Subcutaneous abdominal adipose tissue (tissue), 5 donors: Measurements from ENCODE around the gene NAV2.

Experiments used
- H3K27ac ChIP-seq: one replicate; pipeline ENCODE4 v1.7.0; 2013; ENCODE audit warnings: low read depth, mild to moderate bottlenecking, inconsistent platforms, low read length, moderate library complexity
- H3K27me3 ChIP-seq, 5 donors: one replicate each; pipeline ENCODE4 v1.7.0; 2013; ENCODE audit warnings: low read length in 5 of 5, inconsistent platforms in 1 of 5; ENCODE audit not compliant: control insufficient read depth in 5 of 5, insufficient read depth in 4 of 5
- H3K36me3 ChIP-seq, 5 donors: one replicate each; pipeline ENCODE4 v1.7.0; 2013; ENCODE audit warnings: low read length in 5 of 5; ENCODE audit not compliant: control insufficient read depth in 5 of 5, insufficient read depth in 5 of 5
- H3K4me1 ChIP-seq, 5 donors: one replicate each; pipeline ENCODE4 v1.7.0; 2013; ENCODE audit warnings: low read length in 5 of 5, mild to moderate bottlenecking in 3 of 5, moderate library complexity in 1 of 5; ENCODE audit not compliant: control insufficient read depth in 5 of 5, insufficient read depth in 5 of 5
- H3K4me3 ChIP-seq, 5 donors: one replicate each; pipeline ENCODE4 v1.7.0; 2013; ENCODE audit warnings: low read length in 5 of 5, low read depth in 1 of 5
- H3K9ac ChIP-seq, 5 donors: one replicate each; pipeline ENCODE4 v1.7.0; 2013; ENCODE audit warnings: low read length in 5 of 5, mild to moderate bottlenecking in 4 of 5, moderate library complexity in 3 of 5
- H3K9me3 ChIP-seq, 5 donors: one replicate each; pipeline ENCODE4 v1.7.0; 2013; ENCODE audit warnings: low read length in 5 of 5; ENCODE audit not compliant: control insufficient read depth in 5 of 5
- donor health status: healthy.
- donor health status: healthy.
- donor health status: healthy.
- donor health status: healthy.
- donor health status: healthy.

Gene NAV2

GRCh38 chr11:19931771-19932369 lies 219.2 kb downstream of the NAV2 start:
- H3K4me3 ChIP-seq: no peak overlapping the region
- H3K27ac ChIP-seq: no peak overlapping the region
- H3K9ac ChIP-seq: no peak overlapping the region
- H3K9me3 ChIP-seq: no peaks in the 10 kb centered on the region
- H3K27me3 ChIP-seq: no peaks in the 10 kb centered on the region
- H3K36me3 ChIP-seq: peaks cover 0 to 17% (median 5%) of the 10 kb centered on the region in 5 donors
- H3K4me1 ChIP-seq: peaks cover 0 to 11% (median 8%) of the 10 kb centered on the region in 5 donors

GRCh38 chr11:19933132-19933735 lies 220.6 kb downstream of the NAV2 start:
- peaks cover 0 to 17% (median 5%) of the 10 kb centered on the region in 5 donors for H3K36me3 ChIP-seq
- no peak overlapping the region for H3K27ac ChIP-seq
- no peak overlapping the region for H3K4me3 ChIP-seq
- H3K9me3 ChIP-seq: no peaks in the 10 kb centered on the region
- peaks cover 0 to 11% (median 8%) of the 10 kb centered on the region in 5 donors for H3K4me1 ChIP-seq
- no peaks in the 10 kb centered on the region for H3K27me3 ChIP-seq
- no peak overlapping the region for H3K9ac ChIP-seq

DNA sequence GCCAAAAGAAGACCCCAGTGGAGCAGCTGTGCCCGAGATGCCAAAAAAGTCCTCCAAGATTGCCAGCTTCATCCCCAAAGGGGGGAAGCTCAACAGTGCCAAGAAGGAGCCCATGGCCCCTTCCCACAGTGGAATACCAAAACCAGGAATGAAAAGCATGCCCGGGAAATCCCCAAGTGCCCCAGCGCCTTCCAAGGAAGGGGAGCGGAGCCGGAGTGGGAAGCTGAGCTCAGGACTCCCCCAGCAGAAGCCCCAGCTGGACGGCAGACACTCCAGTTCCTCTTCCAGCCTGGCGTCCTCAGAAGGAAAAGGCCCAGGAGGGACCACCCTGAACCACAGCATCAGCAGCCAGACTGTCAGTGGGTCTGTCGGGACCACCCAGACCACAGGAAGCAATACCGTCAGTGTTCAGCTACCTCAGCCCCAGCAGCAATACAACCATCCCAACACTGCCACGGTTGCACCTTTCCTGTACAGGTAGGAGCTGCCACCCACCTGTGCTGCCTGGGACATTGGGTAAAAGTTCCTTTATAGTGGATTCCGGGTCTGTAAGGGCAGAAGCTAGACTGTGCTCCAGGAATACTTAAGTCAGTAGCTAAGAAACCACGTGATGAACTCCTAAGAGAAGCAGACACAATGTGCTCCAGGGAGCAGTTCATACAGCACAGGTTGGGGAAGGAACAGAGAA lies 221.3 kb downstream of the NAV2 start:
- H3K4me1 ChIP-seq: peaks cover 0 to 11% (median 8%) of the 10 kb centered on the region in 5 donors
- no peak overlapping the region for H3K9ac ChIP-seq
- H3K27ac ChIP-seq: no peak overlapping the region
- no peaks in the 10 kb centered on the region for H3K27me3 ChIP-seq
- peaks cover 0 to 17% (median 5%) of the 10 kb centered on the region in 5 donors for H3K36me3 ChIP-seq
- H3K4me3 ChIP-seq: no peak overlapping the region
- H3K9me3 ChIP-seq: no peaks in the 10 kb centered on the region

DNA sequence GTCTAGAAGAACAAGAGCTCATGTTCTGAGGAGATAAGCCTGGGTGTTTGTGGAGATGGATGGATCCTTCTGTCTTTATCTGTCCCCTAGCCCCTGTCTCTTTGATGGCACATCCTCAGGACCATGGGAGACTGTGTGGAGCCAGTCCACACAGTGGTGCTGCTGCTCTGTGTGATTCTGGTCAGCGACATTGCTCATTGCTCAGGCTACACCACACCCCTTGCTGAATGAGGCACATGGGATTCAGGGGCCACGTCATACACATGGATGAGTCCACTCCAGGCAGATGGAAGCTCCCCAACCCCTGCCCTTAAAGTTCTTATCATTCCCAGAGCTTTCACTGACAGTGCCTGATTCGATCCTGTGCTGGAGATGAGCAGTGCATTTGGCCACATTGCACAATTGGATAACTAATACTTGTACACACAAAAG lies 222.2 kb downstream of the NAV2 start:
- H3K9ac ChIP-seq: no peak overlapping the region
- H3K27ac ChIP-seq: no peak overlapping the region
- no peaks in the 10 kb centered on the region for H3K27me3 ChIP-seq
- H3K4me1 ChIP-seq: peaks cover 0 to 11% (median 8%) of the 10 kb centered on the region in 5 donors
- no peak overlapping the region for H3K4me3 ChIP-seq
- H3K36me3 ChIP-seq: peaks cover 0 to 17% (median 5%) of the 10 kb centered on the region in 5 donors
- no peaks in the 10 kb centered on the region for H3K9me3 ChIP-seq

- Histone ChIP-seq H3K9ac (no peak overlapping the region), H3K4me3 (no peak overlapping the region)
Observed at GRCh38 chr11:19935507-19935906, 222.9 kb downstream of the NAV2 start.

DNA sequence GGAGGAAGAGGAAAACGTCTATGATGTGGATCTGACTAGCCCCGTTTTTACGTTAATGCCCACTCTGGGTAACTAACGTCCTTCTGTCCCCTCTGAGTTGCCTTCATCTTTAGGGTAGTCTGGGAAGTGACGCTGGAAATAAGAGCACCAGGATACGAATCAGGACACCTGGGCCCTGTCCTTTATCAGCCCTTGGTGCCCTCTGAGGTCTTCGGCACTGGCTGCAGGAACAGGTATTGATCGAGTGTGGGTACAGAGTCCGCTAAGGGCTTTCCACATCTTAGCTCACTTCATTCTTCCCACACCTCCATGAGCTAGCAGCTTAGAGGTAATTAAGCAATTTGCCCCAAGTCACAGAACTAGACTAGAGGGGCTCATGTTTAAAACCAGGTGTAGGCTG lies 223.8 kb downstream of the NAV2 start:
- Histone ChIP-seq H3K36me3 (peaks cover 0 to 22% (median 5%) of the 10 kb centered on the region in 5 donors), H3K27me3 (no peaks in the 10 kb centered on the region), H3K27ac (no peak overlapping the region), H3K4me1 (peaks cover 0 to 5% (median 5%) of the 10 kb centered on the region in 5 donors), H3K9me3 (no peaks in the 10 kb centered on the region), H3K4me3 (no peak overlapping the region), H3K9ac (no peak overlapping the region)

More at GRCh38 chr11:19935507-19935906, 222.9 kb downstream of the NAV2 start:
- Histone ChIP-seq H3K36me3 (peaks cover 0 to 19% (median 5%) of the 10 kb centered on the region in 5 donors), H3K27me3 (no peaks in the 10 kb centered on the region), H3K4me1 (peaks cover 0 to 11% (median 8%) of the 10 kb centered on the region in 5 donors), H3K9me3 (no peaks in the 10 kb centered on the region), H3K27ac (no peak overlapping the region)

DNA sequence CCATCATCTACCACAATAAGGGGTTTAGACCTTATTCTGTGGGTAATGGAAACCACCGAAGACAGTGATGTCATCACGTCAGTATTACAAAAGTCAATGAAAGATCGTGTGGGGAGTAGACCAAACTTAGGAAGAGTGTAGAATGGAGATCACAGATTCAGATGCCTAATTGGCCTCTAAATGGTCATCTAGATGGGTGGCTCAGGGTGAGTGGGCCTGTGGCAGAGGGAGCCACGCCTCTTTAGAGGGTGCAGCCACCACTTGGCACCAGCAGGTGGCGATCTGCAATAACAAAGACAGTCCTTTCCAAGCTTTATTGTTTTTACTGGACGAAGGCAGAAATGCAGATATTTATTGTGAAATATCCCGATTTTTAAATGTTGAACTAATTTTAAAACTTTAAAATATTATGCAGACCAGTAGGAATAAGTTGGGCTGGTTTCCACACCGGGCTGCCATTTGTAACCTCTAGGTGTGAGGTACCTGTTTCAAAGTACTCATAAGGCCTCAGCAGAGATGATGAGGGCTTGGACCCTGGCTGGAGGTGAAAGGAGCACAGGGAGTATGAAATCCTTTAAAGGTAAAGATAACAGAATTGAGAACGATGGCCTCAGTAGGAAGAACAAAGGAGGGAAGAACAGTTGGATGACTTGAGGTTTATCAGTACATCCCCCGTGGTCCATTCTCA lies 225.7 kb downstream of the NAV2 start:
- Histone ChIP-seq H3K9me3 (no peaks in the 10 kb centered on the region), H3K4me3 (no peak overlapping the region), H3K27me3 (peaks cover 0 to 3% (median 0%) of the 10 kb centered on the region in 5 donors), H3K36me3 (peaks cover 0 to 19% (median 3%) of the 10 kb centered on the region in 5 donors), H3K27ac (no peak overlapping the region), H3K9ac (no peak overlapping the region), H3K4me1 (no peaks in the 10 kb centered on the region)

DNA sequence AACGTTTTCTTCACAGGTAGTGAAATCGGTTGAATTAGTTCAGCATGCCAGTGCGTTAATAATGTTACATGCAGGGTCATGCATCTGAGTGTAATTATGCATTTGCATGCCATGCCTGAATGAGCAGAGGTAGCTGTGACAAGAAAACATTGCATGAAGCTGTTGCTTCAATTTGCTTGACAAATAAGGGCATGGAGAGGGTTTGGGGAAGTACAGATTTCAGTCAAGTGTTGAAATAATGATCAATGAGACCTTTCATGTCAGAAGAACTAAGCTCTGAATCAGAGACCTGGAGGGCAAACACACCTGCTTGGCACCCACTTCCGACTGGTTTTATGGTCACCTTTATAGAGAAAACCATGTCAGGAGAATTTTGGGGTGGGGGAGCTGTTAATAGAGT lies 226.2 kb downstream of the NAV2 start:
- Histone ChIP-seq H3K4me3 (no peak overlapping the region), H3K9ac (no peak overlapping the region), H3K27ac (no peak overlapping the region), H3K4me1 (no peaks in the 10 kb centered on the region), H3K27me3 (peaks cover 0 to 3% (median 0%) of the 10 kb centered on the region in 5 donors), H3K36me3 (peaks cover 0 to 14% (median 0%) of the 10 kb centered on the region in 5 donors), H3K9me3 (no peaks in the 10 kb centered on the region)

DNA sequence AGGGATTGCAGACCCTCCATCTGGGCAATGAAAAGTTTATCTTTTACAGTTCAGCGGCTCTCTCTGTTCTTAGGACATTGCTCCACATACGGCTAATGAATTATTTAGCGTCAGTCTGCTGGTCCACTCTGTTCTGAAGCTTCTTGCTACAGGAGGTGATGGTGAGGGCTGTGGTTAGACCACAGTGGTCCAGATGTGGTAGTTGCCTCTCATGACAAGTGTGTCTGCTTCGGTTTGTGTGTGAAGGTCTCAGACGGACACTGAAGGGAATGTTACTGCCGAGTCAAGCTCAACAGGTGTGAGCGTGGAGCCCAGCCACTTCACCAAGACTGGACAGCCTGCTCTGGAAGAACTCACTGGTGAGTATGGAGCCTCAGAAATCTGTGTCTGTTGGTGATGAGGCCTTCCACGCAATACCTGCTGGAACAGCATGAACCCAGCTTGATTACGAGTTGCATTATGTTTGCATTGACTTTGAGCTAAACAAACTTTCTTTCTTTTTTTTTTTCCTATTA lies 226.8 kb downstream of the NAV2 start:
- H3K27ac ChIP-seq: no peak overlapping the region
- no peak overlapping the region for H3K4me3 ChIP-seq
- H3K4me1 ChIP-seq: no peaks in the 10 kb centered on the region
- no peak overlapping the region for H3K9ac ChIP-seq
- H3K36me3 ChIP-seq: peaks cover 0 to 8% (median 0%) of the 10 kb centered on the region in 5 donors
- H3K27me3 ChIP-seq: peaks cover 0 to 3% (median 0%) of the 10 kb centered on the region in 5 donors
- no peaks in the 10 kb centered on the region for H3K9me3 ChIP-seq
